HG02885 (cell line): ENCODE data around the gene SLC35A2.
A peak's percentile ranks its signal among the peaks of the same experiment; 100 is the strongest.

Source experiments
- ATAC-seq: cut with Tn5 transposase; IDR thresholded peaks from one replicate; pipeline ENCODE4 v1.9.1; 2021; ENCODE audit warnings: mild to moderate bottlenecking; ENCODE audit not compliant: unreplicated experiment, poor library complexity

The SLC35A2 gene

GRCh38 chrX:48927736-48928382 is 16.4 kb upstream of the SLC35A2 start:
- no peak for ATAC-seq

- ATAC-seq: no peak
Measured at GRCh38 chrX:48927123-48927522, 15.7 kb upstream of the SLC35A2 start.

DNA sequence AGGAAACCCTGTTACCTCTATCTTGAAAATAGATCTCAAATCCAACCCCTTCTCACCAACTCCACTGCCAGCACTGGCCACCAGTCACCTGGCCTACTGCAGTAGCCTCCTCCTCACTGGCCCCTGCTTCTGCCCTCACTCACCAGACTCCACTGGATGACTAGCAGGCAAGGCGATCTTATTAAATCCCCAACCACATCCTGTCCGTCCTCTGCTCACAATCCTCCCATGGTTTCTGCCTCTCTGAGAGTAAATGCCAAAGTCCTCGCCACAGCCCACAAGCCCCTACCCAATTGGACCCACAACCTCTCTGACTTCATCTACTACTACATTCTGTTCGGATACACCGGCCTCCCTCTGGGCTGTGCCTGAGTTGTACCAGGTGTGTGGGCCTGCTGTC is 12.8 kb upstream of the SLC35A2 start:
- ATAC-seq: no peak

DNA sequence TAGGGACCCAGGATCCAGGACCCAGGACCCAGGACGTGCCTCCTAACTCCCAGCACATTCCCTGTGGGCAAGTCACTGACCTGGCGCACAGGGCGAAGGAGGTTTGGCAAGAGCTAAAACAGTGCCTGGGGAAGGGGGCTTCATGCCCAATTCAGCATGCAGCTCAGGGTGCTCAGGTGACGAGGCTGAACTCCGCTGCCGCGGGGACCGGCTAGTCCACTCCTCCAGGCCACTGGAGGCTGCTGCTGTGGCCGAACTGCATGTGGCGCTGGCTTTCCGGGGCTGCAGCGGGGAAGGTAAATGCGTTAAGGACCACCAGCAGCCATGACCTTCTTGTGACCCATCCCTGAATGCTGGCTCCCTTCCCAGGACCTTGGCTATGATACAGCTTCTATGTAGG is 12.3 kb upstream of the SLC35A2 start:
- ATAC-seq: no peak

GRCh38 chrX:48920718-48921104 is 9.3 kb upstream of the SLC35A2 start:
- ATAC-seq: no peak

DNA sequence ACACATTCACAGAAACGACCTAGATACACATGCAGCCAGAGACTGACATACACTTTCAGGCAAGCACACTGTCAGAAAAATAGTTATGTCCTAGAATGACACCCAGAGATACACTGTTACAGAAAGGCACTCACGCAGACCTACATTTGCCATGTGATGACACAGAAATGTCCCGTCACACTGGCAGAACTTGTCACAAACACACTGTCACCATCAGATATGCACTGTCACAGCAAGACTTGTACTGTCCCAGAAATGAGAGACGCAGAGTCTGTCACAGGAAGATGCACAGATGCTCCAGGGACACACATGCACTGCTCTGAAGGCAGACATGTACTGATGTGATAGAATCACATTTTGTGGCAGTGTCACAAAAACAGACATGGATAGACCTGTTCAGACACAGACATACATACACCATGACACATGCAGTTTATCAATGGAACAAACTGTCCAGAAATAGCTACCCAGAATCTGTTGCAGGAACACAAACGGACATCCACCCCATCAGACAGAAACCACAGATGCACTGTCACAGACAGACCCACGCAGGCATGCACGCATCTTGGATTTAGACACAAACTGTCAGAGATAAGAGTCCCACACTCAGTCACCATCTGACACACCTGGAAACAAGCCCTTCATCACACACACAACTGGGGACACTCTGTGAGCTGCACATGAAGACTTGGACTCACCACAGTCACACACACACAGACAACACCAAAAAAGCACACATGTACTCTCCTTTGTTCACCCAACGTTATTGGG is 8.7 kb upstream of the SLC35A2 start:
- no peak for ATAC-seq

GRCh38 chrX:48919360-48919841 is 8.0 kb upstream of the SLC35A2 start:
- no peak for ATAC-seq

GRCh38 chrX:48918643-48919340 is 7.3 kb upstream of the SLC35A2 start, which contains the start of gene PIM2:
PIM2 (minus strand) TSS chrX:48919024; CDS start chrX:48918834, 190 bp downstream.
- peak; percentile 70 for ATAC-seq

DNA sequence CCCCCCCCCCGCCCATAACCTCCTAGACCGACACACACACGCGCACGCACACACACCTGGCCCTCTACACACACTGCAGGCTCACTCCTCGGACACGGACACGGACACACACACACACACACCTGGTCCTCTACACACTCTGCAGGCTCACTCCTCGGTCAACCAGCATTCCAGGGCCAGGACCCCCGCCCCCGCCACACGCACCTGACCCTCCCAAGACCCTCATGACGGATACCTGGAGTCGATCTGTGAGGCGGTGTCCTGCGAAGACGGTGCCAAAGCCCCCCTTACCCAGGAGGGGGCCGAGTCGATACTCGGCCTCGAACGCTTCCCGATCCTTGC is 6.8 kb upstream of the SLC35A2 start:
- ATAC-seq: no peak

DNA sequence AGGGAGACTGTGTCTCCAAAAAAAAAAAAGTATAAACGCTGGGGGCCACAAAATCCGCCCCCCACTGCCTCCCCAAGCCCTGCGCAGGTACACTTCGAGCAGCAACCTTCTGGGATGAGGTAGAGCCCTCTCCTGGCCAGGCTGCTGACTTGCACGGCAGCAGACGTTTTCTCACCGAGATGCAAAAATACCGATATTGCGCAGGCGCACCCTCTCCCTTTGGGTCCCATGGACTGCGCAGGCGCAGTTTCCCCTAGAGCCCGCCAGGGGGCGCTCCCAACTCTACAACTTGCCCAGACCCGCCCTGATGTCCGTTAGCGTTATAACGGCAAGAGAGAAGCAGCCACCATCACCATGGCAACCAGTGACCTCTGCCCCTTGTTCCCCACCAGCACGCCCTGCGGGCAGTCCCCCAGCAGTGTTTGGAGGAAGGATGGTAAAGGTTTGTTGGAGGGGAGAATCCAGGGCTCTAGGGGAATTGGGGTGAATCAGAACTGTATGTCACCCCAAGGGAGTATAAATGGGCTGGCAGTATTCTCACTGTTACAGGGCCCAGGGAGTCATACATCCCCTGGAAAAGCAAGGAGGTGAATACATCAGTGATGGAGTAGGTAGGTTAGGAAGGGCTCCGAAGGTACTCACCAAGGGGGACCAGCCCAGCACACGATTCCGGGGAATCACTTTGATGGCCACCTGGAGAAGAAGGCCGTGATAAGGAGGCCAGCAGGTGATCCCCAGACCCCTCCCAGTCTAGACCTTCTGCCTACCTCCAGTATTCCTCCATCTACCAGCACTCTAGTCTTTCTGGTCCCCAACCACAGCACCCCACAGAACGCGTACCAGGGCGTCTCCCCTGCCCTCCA is 5.9 kb upstream of the SLC35A2 start:
- peak; percentile 49 for ATAC-seq

DNA sequence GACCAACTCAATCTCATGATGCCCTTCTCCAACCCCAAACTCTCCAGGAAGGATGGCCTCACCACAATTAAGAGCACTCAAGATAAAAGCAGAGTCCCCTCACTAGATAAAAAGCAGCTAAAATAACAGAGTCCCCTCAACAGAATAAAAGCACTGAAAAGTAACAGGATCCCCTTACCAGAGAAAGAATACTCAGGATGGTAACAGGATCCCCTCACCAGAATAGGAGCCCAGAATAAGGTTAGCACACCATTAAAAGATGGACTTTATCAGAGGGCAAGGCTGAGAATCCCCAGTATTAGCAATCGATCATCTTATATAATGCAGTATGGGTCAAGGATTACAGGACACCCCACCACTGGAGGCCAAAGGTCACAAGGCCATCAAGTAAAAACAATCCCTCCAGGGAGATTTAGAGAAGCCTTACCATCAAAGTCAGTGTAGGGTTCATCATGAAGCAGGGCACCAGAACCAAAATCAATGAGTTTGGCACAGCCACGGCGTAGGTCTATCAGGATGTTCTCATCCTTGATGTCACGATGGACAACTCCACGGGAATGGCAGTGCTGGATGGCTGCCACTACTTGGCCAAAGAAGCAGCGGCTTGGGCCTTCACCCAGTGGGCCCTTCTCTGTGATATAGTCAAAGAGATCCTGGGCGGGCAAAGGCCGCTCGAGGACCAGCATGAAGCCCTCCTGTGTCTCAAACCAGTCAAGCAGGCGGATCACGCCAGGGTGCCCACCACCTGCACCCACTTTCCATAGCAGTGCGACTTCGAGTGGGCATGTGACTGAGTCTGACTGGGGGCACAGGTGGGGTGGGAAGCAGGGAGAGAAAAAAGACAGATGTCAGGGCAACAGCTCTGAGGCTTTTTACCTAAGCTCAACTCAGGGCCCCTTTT is 3.4 kb upstream of the SLC35A2 start:
- no peak for ATAC-seq

GRCh38 chrX:48913605-48914366 is 2.3 kb upstream of the SLC35A2 start:
- ATAC-seq: no peak

- no peak for ATAC-seq
Measured at GRCh38 chrX:48910926-48911411, 477 bp downstream of the SLC35A2 start.

DNA sequence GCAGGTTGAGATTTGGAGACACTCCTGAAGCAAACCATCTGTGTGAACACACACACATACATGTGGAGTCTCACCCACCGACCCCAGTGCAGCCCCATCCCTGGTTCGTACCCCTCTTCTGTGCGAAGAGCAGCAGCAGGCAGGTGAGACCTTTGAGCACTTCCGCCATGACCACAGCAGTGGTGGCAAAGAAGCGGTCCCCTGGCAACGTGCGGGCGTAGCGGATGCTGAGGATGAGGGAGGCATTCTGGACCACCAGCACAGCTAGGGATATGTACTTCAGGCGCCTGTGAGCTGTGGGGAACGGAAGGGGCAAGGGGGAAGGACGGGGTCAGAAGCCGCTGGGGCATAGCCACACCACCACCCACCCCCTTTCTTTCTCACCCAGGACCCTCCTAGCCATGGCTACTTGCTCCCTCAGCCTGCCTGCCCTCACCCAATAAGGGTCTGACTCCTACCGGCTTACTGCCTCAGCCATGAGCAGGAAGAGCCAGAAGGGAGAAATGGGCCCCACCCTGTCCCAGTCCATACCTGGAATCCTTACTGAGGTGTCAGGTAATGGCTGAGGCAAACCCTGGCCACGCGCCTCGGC is 1.6 kb downstream of the SLC35A2 start:
- ATAC-seq: no peak

- ATAC-seq: no peak
Measured at GRCh38 chrX:48908600-48908999, 2.8 kb downstream of the SLC35A2 start.

DNA sequence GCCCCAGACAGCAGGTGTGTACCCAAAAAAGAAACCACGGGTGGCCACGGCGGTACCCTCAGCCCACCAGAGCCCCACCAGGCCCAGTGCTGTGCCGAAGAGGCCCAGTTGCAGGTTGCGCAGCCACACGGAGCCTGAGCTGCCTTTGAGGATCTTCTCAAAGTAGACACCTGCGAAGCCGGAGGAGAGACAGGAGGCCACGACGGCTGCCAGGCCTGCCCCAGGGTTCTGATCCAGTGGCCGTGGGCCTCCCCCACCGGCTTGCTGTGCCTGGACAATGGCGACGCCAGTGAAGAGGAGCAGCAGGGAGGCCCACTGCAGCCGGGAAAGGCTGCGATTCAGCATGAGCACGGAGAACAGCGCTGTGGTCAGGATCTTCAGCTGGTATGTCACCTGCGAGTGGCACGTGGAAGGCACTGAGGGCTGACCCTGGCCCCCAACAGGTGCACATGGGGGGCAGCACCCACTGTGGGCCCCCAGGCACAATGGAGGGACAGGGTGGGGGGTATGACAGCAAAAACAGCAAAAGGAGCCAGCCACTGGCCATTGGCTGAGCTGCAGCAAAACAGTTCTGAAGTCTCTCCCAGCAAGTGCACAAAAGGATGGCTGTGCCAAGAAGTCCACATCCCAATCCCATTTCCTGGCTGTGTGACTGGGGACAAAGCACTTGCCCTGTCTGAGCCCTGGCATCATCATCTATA is 6.2 kb downstream of the SLC35A2 start:
- no peak for ATAC-seq

- ATAC-seq: no peak
Measured at GRCh38 chrX:48904626-48905025, 6.8 kb downstream of the SLC35A2 start.

DNA sequence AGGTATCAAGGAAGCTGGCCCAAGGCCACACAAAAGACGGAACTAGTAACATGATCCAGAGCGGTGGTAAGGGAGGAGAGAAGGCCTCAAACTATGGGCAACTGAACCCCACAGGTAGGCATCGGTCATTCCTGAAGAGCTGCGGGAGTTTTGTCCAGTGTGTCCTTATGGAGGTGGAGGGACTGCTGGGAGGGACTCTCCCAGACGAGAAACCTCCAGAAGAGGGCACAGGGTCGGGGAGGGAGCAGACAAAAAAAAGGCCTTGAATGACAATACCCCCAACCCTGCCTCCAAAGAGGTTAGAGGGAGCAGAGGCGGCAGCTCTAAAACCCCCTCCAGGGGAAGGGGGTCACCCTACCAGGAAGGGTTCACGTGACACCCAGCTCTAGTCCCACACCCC is 7.3 kb downstream of the SLC35A2 start:
- ATAC-seq: no peak
